NT2/D1 (cell line): ENCODE measurements around the gene CROCC2.

ENCODE experiments used
- SUZ12 ChIP-seq: IDR thresholded peaks from 2 replicates; pipeline ENCODE4 v1.6.1; 2011; ENCODE audit not compliant: insufficient read length, insufficient read depth; ENCODE audit errors: extremely low read depth
- YY1 ChIP-seq: IDR thresholded peaks from 2 replicates; pipeline ENCODE4 v1.6.1; 2011; ENCODE audit not compliant: insufficient read length, insufficient read depth
- ZNF274 ChIP-seq: IDR thresholded peaks from 2 replicates; pipeline ENCODE4 v1.6.1; 2011; ENCODE audit warnings: mild to moderate bottlenecking, low read depth, low read length

GRCh38 chr2:241007111-241007510 is 101.0 kb downstream of the CROCC2 start:
- TF ChIP-seq SUZ12, result no peak
- no peak for TF ChIP-seq ZNF274
- no peak for TF ChIP-seq YY1
